Measurements from ENCODE around the gene BLACAT1. TPM values are rescaled to one million over a fixed set of nuclear protein-coding genes. Genes with fewer than 3 reads are reported as not detected.

BLACAT1 gene
- total RNA-seq, 2 donors from 2014 or later = not detected

DNA sequence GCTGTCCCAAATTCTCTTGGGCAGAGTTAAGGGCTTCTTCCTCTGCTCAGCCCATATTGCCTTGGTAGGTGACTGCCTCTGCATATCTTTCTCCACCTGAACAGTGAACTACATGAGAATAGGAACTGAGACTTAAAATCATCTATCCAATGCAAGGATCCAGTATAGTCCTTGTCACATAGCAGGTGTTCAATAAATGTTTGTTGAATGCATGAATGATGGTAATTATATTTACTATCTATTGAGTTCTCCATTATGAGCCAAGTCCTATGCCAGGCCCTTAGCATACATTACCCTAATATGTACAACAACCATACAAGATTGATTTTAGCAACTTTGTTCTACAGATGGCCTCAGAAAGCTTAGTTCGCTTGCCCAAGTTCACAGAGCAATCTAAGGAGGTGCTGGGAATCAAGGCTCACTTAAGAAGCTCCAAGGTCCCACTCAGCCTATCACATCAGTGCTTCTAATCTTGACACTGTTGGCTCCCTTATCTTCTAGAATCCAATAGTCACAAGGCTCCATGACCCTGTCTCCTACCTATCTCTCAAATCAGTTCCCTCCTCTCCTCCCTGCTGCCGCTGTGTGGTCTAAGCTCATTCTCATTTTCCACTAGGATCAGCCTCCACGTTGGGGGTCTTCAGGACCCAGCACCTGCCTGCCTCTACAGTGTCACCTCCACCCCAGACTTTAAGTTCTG lies 46.4 kb upstream of the BLACAT1 start:
- Histone ChIP-seq H3K4me1 (ENCODE audit: control insufficient read depth in 1 of 2, low read depth in 2 of 2) (peaks cover 13 to 20% of the 10 kb centered on the region in 2 donors), H3K27me3 (replicated peaks; ENCODE audit: insufficient read depth) (no peaks in the 10 kb centered on the region), H3K4me3 (no peak overlapping the region), H3K9me3 (no peaks in the 10 kb centered on the region), H3K36me3 (no peaks in the 10 kb centered on the region), H3K27ac (no peak overlapping the region)
- TF ChIP-seq, protein P1, sequence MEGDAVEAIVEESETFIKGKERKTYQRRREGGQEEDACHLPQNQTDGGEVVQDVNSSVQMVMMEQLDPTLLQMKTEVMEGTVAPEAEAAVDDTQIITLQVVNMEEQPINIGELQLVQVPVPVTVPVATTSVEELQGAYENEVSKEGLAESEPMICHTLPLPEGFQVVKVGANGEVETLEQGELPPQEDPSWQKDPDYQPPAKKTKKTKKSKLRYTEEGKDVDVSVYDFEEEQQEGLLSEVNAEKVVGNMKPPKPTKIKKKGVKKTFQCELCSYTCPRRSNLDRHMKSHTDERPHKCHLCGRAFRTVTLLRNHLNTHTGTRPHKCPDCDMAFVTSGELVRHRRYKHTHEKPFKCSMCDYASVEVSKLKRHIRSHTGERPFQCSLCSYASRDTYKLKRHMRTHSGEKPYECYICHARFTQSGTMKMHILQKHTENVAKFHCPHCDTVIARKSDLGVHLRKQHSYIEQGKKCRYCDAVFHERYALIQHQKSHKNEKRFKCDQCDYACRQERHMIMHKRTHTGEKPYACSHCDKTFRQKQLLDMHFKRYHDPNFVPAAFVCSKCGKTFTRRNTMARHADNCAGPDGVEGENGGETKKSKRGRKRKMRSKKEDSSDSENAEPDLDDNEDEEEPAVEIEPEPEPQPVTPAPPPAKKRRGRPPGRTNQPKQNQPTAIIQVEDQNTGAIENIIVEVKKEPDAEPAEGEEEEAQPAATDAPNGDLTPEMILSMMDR (IDR thresholded peaks at IDR 0.05) = no peak
- ATAC-seq (ENCODE audit: insufficient number of reproducible peaks, low FRiP score, low read depth) (no peak), DNase-seq (ENCODE audit: low spot score) (no peak)

DNA sequence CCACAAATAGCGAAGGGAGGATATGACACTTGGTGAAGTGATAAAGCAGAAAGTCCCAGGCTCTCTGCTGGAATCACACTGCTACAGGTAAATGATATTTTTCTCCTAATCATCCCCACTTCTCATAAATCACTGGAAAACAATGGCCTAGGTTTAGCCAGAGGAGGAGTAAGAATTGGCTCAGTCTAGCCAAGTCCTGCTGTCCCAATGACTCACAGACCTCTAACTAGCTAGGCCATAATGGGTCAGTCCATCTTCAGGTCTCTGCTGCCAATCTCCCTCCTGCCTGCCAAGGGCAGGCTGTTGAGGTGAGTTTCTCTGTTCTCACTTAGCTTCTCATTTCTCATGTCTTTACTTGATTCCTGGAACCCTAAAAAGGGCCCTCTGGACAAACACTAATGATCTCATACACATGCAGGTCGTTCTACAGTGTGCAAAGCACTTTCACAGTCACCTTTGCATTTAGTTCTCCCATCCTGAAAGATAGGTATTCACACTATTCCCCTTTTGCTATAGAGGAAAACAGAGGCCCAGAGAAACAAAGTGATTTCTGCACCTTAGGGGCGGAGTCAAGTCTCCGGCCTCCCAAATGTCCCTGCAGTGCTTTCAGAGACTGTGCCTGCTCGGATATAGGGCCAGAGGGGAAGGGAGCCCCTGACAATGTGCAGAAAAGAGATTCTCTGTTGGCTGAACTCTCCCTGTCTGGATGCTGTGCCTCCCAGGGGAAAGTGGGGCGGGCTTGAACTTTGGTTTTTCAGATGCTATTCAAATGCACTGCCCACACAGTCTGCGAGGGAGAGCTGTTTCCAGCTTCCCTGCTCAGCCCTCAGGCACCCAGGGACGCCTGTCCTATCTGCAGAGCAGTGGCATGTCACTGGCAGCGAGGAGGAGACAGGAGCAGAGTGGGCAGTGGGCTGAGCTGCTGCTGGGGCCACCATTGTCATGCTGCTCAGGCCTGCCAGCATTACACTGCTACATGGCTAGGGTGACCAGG lies 44.7 kb upstream of the BLACAT1 start:
- TF ChIP-seq, protein P1 (IDR thresholded peaks at IDR 0.05) = no peak
- no peaks in the 10 kb centered on the region for H3K27me3 ChIP-seq (replicated peaks; ENCODE audit: insufficient read depth)
- H3K36me3 ChIP-seq = no peaks in the 10 kb centered on the region
- ATAC-seq (ENCODE audit: insufficient number of reproducible peaks, low FRiP score, low read depth) = no peak
- H3K27ac ChIP-seq = no peak overlapping the region
- DNase-seq (ENCODE audit: low spot score) = no peak
- no peaks in the 10 kb centered on the region for H3K9me3 ChIP-seq
- no peak overlapping the region for H3K4me3 ChIP-seq
- peaks cover 7 to 8% of the 10 kb centered on the region in 2 donors for H3K4me1 ChIP-seq (ENCODE audit: control insufficient read depth in 1 of 2, low read depth in 2 of 2)

DNA sequence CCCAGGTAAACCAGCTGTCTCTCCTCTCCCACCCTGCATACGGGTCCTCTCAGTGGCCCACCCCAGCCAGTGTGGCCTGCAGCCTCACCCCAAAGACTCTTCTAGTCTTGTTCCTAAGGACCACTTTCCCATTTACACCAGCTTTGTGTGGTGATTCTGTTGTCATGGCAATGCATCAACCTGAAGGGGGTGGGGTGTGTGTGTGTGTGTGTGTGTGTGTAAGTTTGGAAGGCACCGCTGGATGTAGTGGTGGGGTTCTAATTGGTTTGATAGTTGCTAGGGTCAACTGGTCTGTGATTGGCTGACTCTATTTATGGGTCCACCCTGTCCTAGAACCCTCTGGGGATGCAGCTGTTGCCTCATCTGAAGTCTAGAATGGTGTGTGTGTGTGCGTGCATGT lies 43.9 kb upstream of the BLACAT1 start:
- DNase-seq (ENCODE audit: low spot score) = no peak
- Histone ChIP-seq H3K27ac (no peak overlapping the region), H3K4me1 (ENCODE audit: control insufficient read depth in 1 of 2, low read depth in 2 of 2) (peaks cover 0 to 4% of the 10 kb centered on the region in 2 donors), H3K4me3 (no peak overlapping the region), H3K36me3 (no peaks in the 10 kb centered on the region), H3K9me3 (no peaks in the 10 kb centered on the region), H3K27me3 (replicated peaks; ENCODE audit: insufficient read depth) (no peaks in the 10 kb centered on the region)
- TF ChIP-seq, protein P1 (IDR thresholded peaks at IDR 0.05) = no peak
- no peak for ATAC-seq (ENCODE audit: insufficient number of reproducible peaks, low FRiP score, low read depth)

DNA sequence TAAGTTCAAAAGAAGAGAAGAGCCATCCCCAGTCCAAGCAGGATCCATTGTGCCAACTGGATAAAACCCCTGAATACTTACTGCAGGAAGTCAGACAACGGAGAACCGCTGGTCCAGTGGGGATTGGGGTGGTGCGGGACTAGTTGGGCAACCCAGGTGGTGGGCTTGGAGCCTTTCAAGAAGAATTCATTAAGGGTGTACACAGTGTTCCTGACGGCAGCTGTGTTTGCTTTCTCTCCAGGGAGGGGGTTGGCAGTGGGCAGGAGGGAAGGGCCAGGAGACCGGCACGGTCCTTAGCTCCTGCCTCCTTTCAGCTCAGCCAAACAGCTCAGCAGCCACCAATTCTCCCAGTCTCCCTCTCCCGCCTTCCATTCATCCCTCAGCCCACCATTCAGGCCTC lies 41.5 kb upstream of the BLACAT1 start:
- no peak for ATAC-seq (ENCODE audit: insufficient number of reproducible peaks, low FRiP score, low read depth)
- no peak overlapping the region for H3K27ac ChIP-seq
- H3K4me3 ChIP-seq = no peak overlapping the region
- no peak for DNase-seq (ENCODE audit: low spot score)
- H3K36me3 ChIP-seq = no peaks in the 10 kb centered on the region
- peaks cover 11 to 15% of the 10 kb centered on the region in 2 donors for H3K4me1 ChIP-seq (ENCODE audit: control insufficient read depth in 1 of 2, low read depth in 2 of 2)
- TF ChIP-seq, protein P1 (IDR thresholded peaks at IDR 0.05) = no peak
- no peaks in the 10 kb centered on the region for H3K27me3 ChIP-seq (replicated peaks; ENCODE audit: insufficient read depth)
- H3K9me3 ChIP-seq = no peaks in the 10 kb centered on the region

DNA sequence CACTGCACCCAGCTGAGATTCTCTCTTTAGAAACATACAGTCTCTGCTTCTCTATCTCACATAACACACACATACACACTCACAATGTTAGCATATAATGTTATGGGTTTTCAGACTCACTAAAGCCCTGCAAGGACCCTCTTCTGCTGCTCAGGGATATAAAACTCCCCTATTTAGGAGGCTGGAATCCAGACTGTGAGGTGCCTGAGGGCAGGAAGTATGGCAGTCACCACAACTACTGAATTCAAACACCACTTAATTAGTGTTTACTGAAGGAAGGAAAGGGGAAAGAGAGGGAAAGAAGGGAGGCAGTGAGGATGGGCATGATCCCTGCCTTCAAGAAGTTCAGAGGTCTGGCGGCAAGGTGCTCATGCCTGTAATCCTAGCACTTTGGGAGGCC lies 40.8 kb upstream of the BLACAT1 start:
- ATAC-seq (ENCODE audit: insufficient number of reproducible peaks, low FRiP score, low read depth) = no peak

More for the DNA sequence above, 40.8 kb upstream of the BLACAT1 start:
- Histone ChIP-seq H3K36me3 (no peaks in the 10 kb centered on the region), H3K4me3 (no peak overlapping the region), H3K27ac (no peak overlapping the region), H3K9me3 (no peaks in the 10 kb centered on the region), H3K4me1 (ENCODE audit: control insufficient read depth in 1 of 2, low read depth in 2 of 2) (peaks cover 15 to 21% of the 10 kb centered on the region in 2 donors), H3K27me3 (replicated peaks; ENCODE audit: insufficient read depth) (no peaks in the 10 kb centered on the region)
- no peak for DNase-seq (ENCODE audit: low spot score)
- TF ChIP-seq, protein P1 (IDR thresholded peaks at IDR 0.05) = no peak
